GM10248 (cell line): ENCODE data around the gene GALNT17.

ENCODE experiments used
- CTCF ChIA-PET: fragments of 300-600 bp; sonication (Branson Sonifier 250); formaldehyde crosslinking; extraction: SDS; loops from one replicate; lab custom pipeline; 2021; ENCODE audit warnings: antibody characterized with exemption; lab: Yijun Ruan, JAX
- POLR2A ChIA-PET: fragments of 350-650 bp; sonication (Branson Sonifier 250); formaldehyde crosslinking; extraction: SDS; loops from one replicate; lab custom pipeline; 2020; ENCODE audit warnings: antibody characterized with exemption; lab: Yijun Ruan, JAX
- DNase-seq: peaks from one replicate; pipeline ENCODE4 v3.0.0; 2012; ENCODE audit errors: extremely low spot score
- CTCF ChIP-seq: IDR thresholded peaks from 2 replicates; pipeline ENCODE4 v1.5.1; 2012; ENCODE audit warnings: mild to moderate bottlenecking, low read depth; ENCODE audit errors: extremely low read depth, missing control alignments, control extremely low read depth

Gene GALNT17

DNA sequence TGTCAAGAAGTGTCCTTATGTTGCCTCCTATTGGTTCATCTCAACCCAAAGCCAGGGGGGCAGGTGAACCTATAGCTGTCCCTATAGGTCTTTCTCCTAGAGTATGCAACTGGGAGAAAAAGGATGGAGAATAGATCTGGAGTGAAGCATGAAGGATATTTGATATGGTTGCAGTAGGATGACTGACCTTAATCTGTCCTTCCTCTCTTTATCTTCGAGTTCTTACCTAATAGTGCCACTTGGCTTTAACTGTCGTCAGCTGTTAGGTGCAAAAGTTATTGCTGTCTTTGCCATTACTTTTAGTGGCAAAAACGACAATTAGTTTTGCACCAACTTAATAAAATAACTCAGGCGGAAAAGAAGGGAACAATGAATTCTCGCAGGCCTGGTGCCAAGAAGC, 196.0 kb downstream of the GALNT17 start:
- no peak for DNase-seq
- POLR2A ChIA-PET, result no interaction called here
- no peak for TF ChIP-seq CTCF
- CTCF ChIA-PET, result no interaction called here

DNA sequence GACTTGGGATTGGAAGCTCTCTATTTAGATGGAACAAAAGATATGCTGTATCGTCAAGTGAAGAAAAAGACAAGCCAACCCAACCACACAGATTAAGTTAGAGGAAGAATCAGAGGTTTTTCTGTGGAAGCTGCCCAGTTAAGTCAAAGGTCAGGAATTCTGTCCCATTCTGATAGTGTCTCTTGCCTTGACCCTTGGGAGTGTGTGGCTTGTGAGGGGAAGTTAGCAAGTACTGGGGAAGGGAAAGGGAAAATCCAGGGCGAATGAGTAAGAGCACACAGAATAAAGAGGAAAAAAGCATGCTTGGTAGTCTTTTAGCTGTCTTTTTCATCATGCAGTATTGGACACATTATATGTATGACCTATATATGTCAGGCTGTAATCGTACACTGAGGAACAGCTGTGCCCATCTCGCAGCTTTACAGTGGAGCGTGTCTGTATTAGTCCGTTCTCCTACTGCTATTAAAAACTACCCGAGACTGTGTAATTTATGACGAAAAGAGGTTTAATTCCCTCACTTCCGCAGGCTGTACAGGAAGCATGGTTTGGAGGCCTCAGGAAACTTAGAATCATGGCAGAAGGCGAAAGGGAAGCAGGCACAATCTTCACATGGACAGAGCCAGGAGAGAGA, 197.2 kb downstream of the GALNT17 start:
- ChIA-PET CTCF (no interaction called here), POLR2A (no interaction called here)
- TF ChIP-seq CTCF, result no peak
- DNase-seq, result no peak

DNA sequence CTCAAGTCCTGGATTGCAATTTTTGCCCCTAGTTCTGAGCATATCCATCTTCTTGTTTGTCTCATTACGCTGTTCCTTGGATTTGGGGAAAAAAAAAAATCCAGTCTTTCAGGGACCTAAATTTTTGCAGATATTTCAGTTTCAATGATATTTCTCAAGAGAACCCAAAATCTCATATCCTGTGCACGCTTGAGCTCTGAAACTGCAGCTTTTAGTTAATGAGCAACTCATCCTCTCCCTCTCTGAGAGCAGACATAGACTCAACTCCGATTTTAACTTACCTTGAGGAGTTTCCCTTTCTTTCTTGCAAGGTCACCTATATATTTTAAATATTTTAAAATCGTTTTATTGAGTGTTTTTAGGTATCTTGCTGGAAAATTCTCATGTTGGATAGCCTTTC, 200.3 kb downstream of the GALNT17 start:
- no peak for TF ChIP-seq CTCF
- no peak for DNase-seq
- CTCF ChIA-PET, result no interaction called here
- POLR2A ChIA-PET, result no interaction called here

- ChIA-PET POLR2A (no interaction called here), CTCF (no interaction called here)
- TF ChIP-seq CTCF, result no peak
- no peak for DNase-seq
Measured at GRCh38 chr7:71334541-71334940, 202.6 kb downstream of the GALNT17 start.

DNA sequence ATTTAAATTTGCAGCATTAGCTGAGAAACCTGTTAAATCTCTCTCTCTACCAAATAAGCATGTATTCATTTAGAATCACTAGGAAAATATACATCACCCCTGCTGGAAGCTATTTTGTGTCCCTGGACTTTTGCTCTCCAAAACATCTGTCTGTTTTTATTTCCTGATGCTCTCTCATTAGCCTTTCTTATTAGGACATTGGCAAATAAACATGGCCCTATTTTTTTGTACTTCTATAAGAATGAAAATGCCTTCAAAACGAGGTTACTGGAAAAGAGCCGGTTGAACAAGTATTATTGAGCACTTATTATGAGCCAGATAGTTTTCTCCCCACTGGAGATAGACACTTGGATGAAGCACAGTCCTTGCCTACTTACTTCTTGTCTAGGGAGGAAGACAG, 206.9 kb downstream of the GALNT17 start:
- TF ChIP-seq CTCF, result no peak
- CTCF ChIA-PET, result no interaction called here
- POLR2A ChIA-PET, result no interaction called here
- no peak for DNase-seq

DNA sequence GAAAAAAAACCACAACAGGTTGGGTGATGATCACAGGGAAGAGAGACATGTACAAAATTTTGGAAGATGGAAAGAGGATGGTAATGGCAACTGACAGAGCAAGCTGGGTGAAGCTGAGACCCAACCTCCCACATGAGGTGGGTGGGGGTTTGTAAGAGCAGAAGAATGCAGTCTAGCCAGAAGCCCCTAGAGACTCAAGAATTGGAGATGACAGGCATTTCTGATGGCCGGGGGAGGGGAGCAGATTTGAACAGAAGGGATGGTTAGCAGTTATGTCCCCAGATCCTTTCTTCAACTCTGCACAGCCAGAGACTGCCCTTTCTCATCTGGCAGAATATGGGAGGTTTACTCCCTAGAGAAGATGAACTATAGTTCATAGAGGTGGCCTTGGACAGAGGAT, 208.0 kb downstream of the GALNT17 start:
- POLR2A ChIA-PET, result no interaction called here
- TF ChIP-seq CTCF, result no peak
- CTCF ChIA-PET, result no interaction called here
- no peak for DNase-seq
